K562 (cell line): ENCODE results near the gene TAF12. TPM values are rescaled to one million over a fixed set of nuclear protein-coding genes. Genes with fewer than 3 reads are reported as not detected.

Experiments
- ATAC-seq: fragments of 200-7000 bp; cut with Tn5 transposase; 3 replicates; pipeline ENCODE4 v1.9.1; 2020; ENCODE audit warnings: moderate library complexity
- BruUV-seq: library from RNA; stranded (reverse); fragments of 400-500 nt; replicated peaks from 2 replicates; lab custom pipeline; 2021; lab: Mats Ljungman, UMichigan
- CTCF ChIA-PET: fragments of 300-600 bp; formaldehyde crosslinking; extraction: SDS; loops from one replicate; lab custom pipeline; 2021; ENCODE audit warnings: low intra/inter-chr PET ratio; lab: Yijun Ruan, JAX
- POLR2A ChIA-PET: fragments of 300-600, 350-650 bp; sonication (Branson Sonifier 250); formaldehyde crosslinking; extraction: SDS; loops from one replicate; lab custom pipeline; 2021; ENCODE audit warnings: antibody characterized with exemption, inconsistent platforms; lab: Yijun Ruan, JAX
- DNase-seq, 4 experiments: peaks; one replicate each; pipeline versions ENCODE4 v3.0.0 to v3.0.0-alpha.2; 2011 to 2018; ENCODE audit warnings: low spot score in 3 of 4, mixed read lengths in 3 of 4; ENCODE audit errors: extremely low read depth in 1 of 4
- FAIRE-seq: peaks from 2 replicates; lab custom pipeline; 2011; peaks lifted over from hg19 to GRCh38; lab: Jason Lieb, UNC
- H2AFZ ChIP-seq: 2 replicates; pipeline ENCODE4 v1.6.0; 2011; ENCODE audit warnings: low read depth, low read length, control low read depth, inconsistent platforms
- H3K27ac ChIP-seq: fragments of 200-600 bp; 3 replicates; pipeline ENCODE4 v1.8.0; 2011; ENCODE audit warnings: low read depth, mild to moderate bottlenecking, control low read depth, inconsistent platforms, low read length, moderate library complexity, mixed read lengths; ENCODE audit errors: extremely low read depth
- H3K27me3 ChIP-seq, 2 experiments: fragments of 300-600 bp in 1 of 2; 2 replicates in 1 of 2; 3 replicates in 1 of 2; pipeline versions ENCODE4 v1.6.0 to v1.8.0; 2011; ENCODE audit warnings: inconsistent platforms in 2 of 2, low read length in 2 of 2, mild to moderate bottlenecking in 1 of 2, mixed read lengths in 1 of 2, moderate library complexity in 1 of 2; ENCODE audit not compliant: control insufficient read depth in 2 of 2, insufficient read depth in 2 of 2
- H3K36me3 ChIP-seq: fragments of 300-600 bp; 3 replicates; pipeline ENCODE4 v1.8.0; 2011; ENCODE audit warnings: mild to moderate bottlenecking, low read length, inconsistent platforms; ENCODE audit not compliant: control insufficient read depth, insufficient read depth
- H3K4me1 ChIP-seq, 2 experiments: fragments of 200-600 bp in 1 of 2; replicated peaks in 1 of 2; 2 replicates in 1 of 2; 3 replicates in 1 of 2; pipeline versions ENCODE4 v1.5.1 to v1.8.0; 2011; ENCODE audit warnings: inconsistent platforms in 2 of 2, low read length in 2 of 2, mild to moderate bottlenecking in 1 of 2, mixed read lengths in 1 of 2, moderate library complexity in 1 of 2; ENCODE audit not compliant: control insufficient read depth in 2 of 2, insufficient read depth in 2 of 2
- H3K4me2 ChIP-seq: 2 replicates; pipeline ENCODE4 v1.6.1; 2011; ENCODE audit warnings: low read length, control low read depth, inconsistent platforms, mixed read lengths; ENCODE audit not compliant: insufficient read depth
- H3K4me3 ChIP-seq: fragments of 200-600 bp; sonication (generic), shearing (Covaris generic); 2 replicates; pipeline ENCODE4 v1.5.1; 2016; ENCODE audit warnings: control low read depth, inconsistent platforms
- H3K79me2 ChIP-seq: fragments of 200-600 bp; 3 replicates; pipeline ENCODE4 v1.8.0; 2011; ENCODE audit warnings: low read length, inconsistent platforms; ENCODE audit not compliant: control insufficient read depth, insufficient read depth
- H3K9ac ChIP-seq, 2 experiments: 2 replicates each; pipeline versions ENCODE4 v1.6.0 to v1.6.1; 2011; ENCODE audit warnings: low read depth in 2 of 2, low read length in 2 of 2, control low read depth in 1 of 2, inconsistent platforms in 1 of 2, mild to moderate bottlenecking in 1 of 2, mixed read lengths in 1 of 2; ENCODE audit not compliant: insufficient read depth in 1 of 2
- H3K9me1 ChIP-seq: one replicate; pipeline ENCODE4 v1.6.0; 2011; ENCODE audit warnings: inconsistent platforms, mild to moderate bottlenecking, low read length, moderate library complexity; ENCODE audit not compliant: control insufficient read depth, insufficient read depth
- H3K9me3 ChIP-seq: replicated peaks from 2 replicates; pipeline ENCODE4 v1.5.1; 2011; ENCODE audit warnings: low read depth, low read length, inconsistent platforms; ENCODE audit not compliant: control insufficient read depth, insufficient read depth
- H4K20me1 ChIP-seq: replicated peaks from 2 replicates; pipeline ENCODE4 v1.6.1; 2011; ENCODE audit warnings: low read length, inconsistent platforms, mixed read lengths; ENCODE audit not compliant: control insufficient read depth, insufficient read depth
- ARID1B ChIP-seq: fragments of 450-650 bp; IDR thresholded peaks from 2 replicates; pipeline ENCODE4 v1.6.1; 2016; ENCODE audit warnings: antibody characterized with exemption, mild to moderate bottlenecking, inconsistent platforms
- CAMTA2 ChIP-seq: fragments of 250-450 bp; sonication (Bioruptor Pico); conservative IDR thresholded peaks from 2 replicates; pipeline ENCODE4 v1.5.1; 2022
- FOXP1 ChIP-seq: sonication (generic); formaldehyde crosslinking; IDR thresholded peaks from 2 replicates; pipeline ENCODE4 v1.8.0; 2022; ENCODE audit warnings: mild to moderate bottlenecking, missing genetic modification reagents
- KDM4B ChIP-seq, 2 experiments: fragments of 450-650 bp in 1 of 2; sonication (generic) in 1 of 2; IDR thresholded peaks; 2 replicates each; pipeline ENCODE4 v1.6.1; 2016 to 2017; ENCODE audit warnings: borderline replicate concordance in 2 of 2, antibody characterized with exemption in 1 of 2, low read depth in 1 of 2, mild to moderate bottlenecking in 1 of 2
- MCM5 ChIP-seq: fragments of 450-650 bp; IDR thresholded peaks from 2 replicates; pipeline ENCODE4 v1.6.1; 2016; ENCODE audit warnings: low read depth
- NFE2L1 ChIP-seq: fragments of 450-650 bp; IDR thresholded peaks from 2 replicates; pipeline ENCODE4 v1.6.1; 2016; ENCODE audit warnings: missing genetic modification characterization, low read depth, mild to moderate bottlenecking, missing compliant biosample characterization, moderate library complexity, borderline replicate concordance
- NFIX ChIP-seq: fragments of 250-450 bp; sonication (Bioruptor Pico); IDR thresholded peaks from 2 replicates; pipeline ENCODE4 v1.4.0; 2020; ENCODE audit warnings: low read depth, mild to moderate bottlenecking, moderate library complexity
- NRF1 ChIP-seq, 2 experiments: fragments of 450-650 bp; IDR thresholded peaks in 1 of 2; conservative IDR thresholded peaks in 1 of 2; 2 replicates each; pipeline ENCODE4 v1.6.1; 2014; ENCODE audit warnings: mild to moderate bottlenecking in 2 of 2
- POLR2A ChIP-seq: fragments of 450-650 bp; conservative IDR thresholded peaks from 2 replicates; pipeline ENCODE4 v1.6.1; 2016
- SAFB2 ChIP-seq: fragments of 200-400 bp; formaldehyde crosslinking; IDR thresholded peaks from 2 replicates; pipeline ENCODE4 v1.6.1; 2018; ENCODE audit warnings: borderline replicate concordance, low read length, low read depth, moderate library complexity; ENCODE audit not compliant: severe bottlenecking
- SETDB1 ChIP-seq: IDR thresholded peaks from one replicate; pipeline ENCODE4 v1.6.1; 2012; ENCODE audit warnings: low read length, control low read depth, inconsistent platforms
- ZNF197 ChIP-seq: fragments of 200-800 bp; sonication (Bioruptor generic); IDR thresholded peaks from 2 replicates; pipeline ENCODE4 v1.6.1; 2016; ENCODE audit warnings: low read depth, missing genetic modification characterization, missing compliant biosample characterization
- ZSCAN29 ChIP-seq: fragments of 450-650 bp; IDR thresholded peaks from 2 replicates; pipeline ENCODE4 v1.6.1; 2017
- WGBS: fragments of 100-300 bp; shearing (Covaris generic); methylation state at CpG from one replicate; pipeline ENCODE4 v1.1.6; 2016; ENCODE audit warnings: low coverage, mixed read lengths; ENCODE audit not compliant: insufficient coverage; ENCODE audit errors: missing lambda C conversion rate; 5-methylcytosine and 5-hydroxymethylcytosine counted together
- in situ Hi-C: fragments of 300-500 bp; cut with MboI; formaldehyde crosslinking; loops from 4 replicates; pipeline ENCODE4 v1.15.0; 2018; ENCODE audit warnings: inconsistent platforms, mixed read lengths
- intact Hi-C: fragments of 100-400 bp; cut with micrococcal nuclease; formaldehyde crosslinking; loops from 2 replicates; pipeline ENCODE4 v1.14.2; 2022
- polyA plus RNA-seq, 8 experiments: library from polyadenylated mRNA; depleted of rRNA in 4 of 8; stranded (reverse) in 5 of 8; unstranded in 3 of 8; fragments of >200 nt; fragmentation: Nextera tagmentation in 2 of 8; fragmentation: Illumina TruSeq in 1 of 8; extraction: Ambion mirVana in 2 of 8; extraction: Trizol in 1 of 8; gene quantifications; 2 replicates each; pipeline versions ENCODE4 v1.2.1 to v1.2.3, GENCODE V29; 2011 to 2014; ENCODE audit warnings: inconsistent platforms in 1 of 8, missing spikeins in 1 of 8
- total RNA-seq, 7 experiments: library from RNA; depleted of rRNA in 6 of 7; stranded (reverse); fragments of >200 nt in 6 of 7; fragmentation: Illumina TruSeq in 2 of 7; extraction: Trizol in 2 of 7; gene quantifications; 2 replicates each; pipeline versions ENCODE4 v1.2.1 to v1.2.3, GENCODE V29; 2011 to 2021; ENCODE audit warnings: low replicate concordance in 1 of 7
- TF ChIP-seq, protein P1 (sequence below): sonication (generic); formaldehyde crosslinking; IDR thresholded peaks from 2 replicates; pipeline ENCODE4 v1.8.0; 2022; ENCODE audit warnings: missing genetic modification reagents, mild to moderate bottlenecking, borderline replicate concordance
- TF ChIP-seq, protein P2 (sequence below): sonication (generic); formaldehyde crosslinking; IDR thresholded peaks from 2 replicates; pipeline ENCODE4 v1.8.0; 2022; ENCODE audit warnings: missing genetic modification reagents, mild to moderate bottlenecking, moderate library complexity, borderline replicate concordance
- TF ChIP-seq, protein P3 (sequence below): fragments of 200-400 bp; formaldehyde crosslinking; IDR thresholded peaks from 2 replicates; pipeline ENCODE4 v1.6.1; 2017; ENCODE audit warnings: mild to moderate bottlenecking, low read depth, low read length, moderate library complexity

TAF12 gene
- total and polyA plus RNA-seq, 9 of the 15 experiments (the other 6 are each of a cell fraction or from before 2014, with no cell fraction given) = 31.6 to 89.0 (median 50.5) TPM

DNA sequence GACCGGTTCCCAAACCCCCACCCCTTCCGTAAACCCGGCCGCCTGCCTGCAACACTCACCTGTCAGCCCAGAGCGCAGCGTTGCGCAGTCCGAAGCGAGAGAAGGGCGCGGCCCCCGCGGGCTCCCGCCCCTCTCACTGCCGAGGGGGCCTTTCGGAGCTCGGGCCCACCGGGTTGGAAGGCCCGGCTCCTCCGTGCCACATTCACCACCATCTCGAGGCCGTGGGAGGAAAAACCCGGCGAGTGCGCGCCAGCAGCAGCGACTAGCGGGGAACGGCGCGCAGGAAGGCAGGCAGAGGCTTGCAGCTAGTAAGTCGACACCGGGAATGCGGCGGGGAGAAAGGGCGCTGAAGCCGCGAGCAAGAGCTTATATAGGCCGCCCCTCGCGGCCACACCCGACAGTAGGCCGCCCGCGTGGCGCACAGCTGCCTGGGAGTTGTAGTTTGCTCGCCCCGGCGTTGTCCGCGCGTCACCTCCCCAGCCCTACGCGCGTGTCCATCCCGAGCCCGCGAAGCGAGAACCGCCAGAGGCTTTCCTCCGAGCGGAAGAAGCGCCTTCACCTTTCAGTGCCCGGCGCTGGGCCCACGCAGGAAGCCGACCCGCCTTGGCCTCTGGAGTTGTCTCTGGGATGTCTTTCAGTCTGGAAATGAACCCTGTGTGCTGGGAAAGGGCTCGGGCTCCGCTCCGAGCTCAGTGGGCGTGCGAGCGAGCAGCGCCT, 61.2 kb downstream of the TAF12 start:
- Histone ChIP-seq H3K36me3 (peaks cover 47% of the 10 kb centered on the region), H4K20me1 (peaks cover 33% of the 10 kb centered on the region), H3K9ac (peak overlapping the region; percentile 83 to 97), H3K4me3 (peak overlapping the region; percentile 81), H3K9me3 (no peaks in the 10 kb centered on the region), H3K27me3 (no peaks in the 10 kb centered on the region), H3K9me1 (peaks cover 11% of the 10 kb centered on the region), H3K27ac (peak overlapping the region; percentile 81), H2AFZ (peak overlapping the region; percentile 75), H3K79me2 (peaks cover 42% of the 10 kb centered on the region), H3K4me2 (peak overlapping the region; percentile 97), H3K4me1 (peaks cover 18 to 24% of the 10 kb centered on the region in 2 experiments; a peak in 4 of 5 replicates)
- ChIA-PET CTCF (interaction anchor here (0.8 kb wide), 1 partner anchor 64 kb away, joined by 3 read pairs; no protein-coding TSS in a partner anchor), POLR2A (interaction anchor here (0.6 to 7.5 kb wide), 109 partner anchors 7 to 1216 kb away, joined by 3 to 201 read pairs (median 5); partner anchors contain the start of genes ATP5IF1, EYA3, GMEB1 and MED18)
- ATAC-seq = peak; percentile 92
- in situ Hi-C loops (no loop called here), intact Hi-C loops (loop anchor here (1.0 to 2.0 kb wide), 3 partner anchors 61 to 67 kb away; partner anchors contain the start of gene RNU11)
- peak; percentile 71 for FAIRE-seq
- peak; percentile 93 to 99 (median 96) for DNase-seq
- no TSS peak for BruUV-seq
- WGBS = under 1% methylated on average over 73 of the region's 75 CpGs
- TF ChIP-seq, protein P1, sequence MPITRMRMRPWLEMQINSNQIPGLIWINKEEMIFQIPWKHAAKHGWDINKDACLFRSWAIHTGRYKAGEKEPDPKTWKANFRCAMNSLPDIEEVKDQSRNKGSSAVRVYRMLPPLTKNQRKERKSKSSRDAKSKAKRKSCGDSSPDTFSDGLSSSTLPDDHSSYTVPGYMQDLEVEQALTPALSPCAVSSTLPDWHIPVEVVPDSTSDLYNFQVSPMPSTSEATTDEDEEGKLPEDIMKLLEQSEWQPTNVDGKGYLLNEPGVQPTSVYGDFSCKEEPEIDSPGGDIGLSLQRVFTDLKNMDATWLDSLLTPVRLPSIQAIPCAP (CRISPR knock-in tag) = peak; percentile 67; the same call in 1 of the 2 replicates
- peak; percentile 80 to 84 for TF ChIP-seq NRF1 (conservative IDR thresholded peaks at IDR 0.05 in 1 of 2, IDR thresholded peaks at IDR 0.05 in 1 of 2)
- TF ChIP-seq POLR2A = peak; percentile 100
- 0 out of 2 replicates have a peak, but pooled peaks have one; percentile 15 for TF ChIP-seq ZSCAN29
- TF ChIP-seq FOXP1 = peak; percentile 13; the same call in 1 of the 2 replicates
- TF ChIP-seq NFIX (CRISPR knock-in tag) = no peak
- TF ChIP-seq CAMTA2 (CRISPR knock-in tag) = no peak; the same call in 1 of the 2 replicates
- TF ChIP-seq SAFB2 = no peak
- TF ChIP-seq ARID1B = peak; percentile 42; the same call in 1 of the 2 replicates
- no peak for TF ChIP-seq NFE2L1
- TF ChIP-seq ZNF197 = peak; percentile 61; the same call in 1 of the 2 replicates
- no peak for TF ChIP-seq MCM5
- TF ChIP-seq, protein P2, sequence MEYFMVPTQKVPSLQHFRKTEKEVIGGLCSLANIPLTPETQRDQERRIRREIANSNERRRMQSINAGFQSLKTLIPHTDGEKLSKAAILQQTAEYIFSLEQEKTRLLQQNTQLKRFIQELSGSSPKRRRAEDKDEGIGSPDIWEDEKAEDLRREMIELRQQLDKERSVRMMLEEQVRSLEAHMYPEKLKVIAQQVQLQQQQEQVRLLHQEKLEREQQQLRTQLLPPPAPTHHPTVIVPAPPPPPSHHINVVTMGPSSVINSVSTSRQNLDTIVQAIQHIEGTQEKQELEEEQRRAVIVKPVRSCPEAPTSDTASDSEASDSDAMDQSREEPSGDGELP (CRISPR knock-in tag) = peak; percentile 93; the same call in 1 of the 2 replicates
- TF ChIP-seq SETDB1 = no peak
- peak in 1 of 2 experiments; percentile 89; a peak in 1 of 4 replicates for TF ChIP-seq KDM4B (IDR thresholded peaks at IDR 0.05; ENCODE audit: borderline replicate concordance in 2 of 2, low read depth in 1 of 2)
- TF ChIP-seq, protein P3, sequence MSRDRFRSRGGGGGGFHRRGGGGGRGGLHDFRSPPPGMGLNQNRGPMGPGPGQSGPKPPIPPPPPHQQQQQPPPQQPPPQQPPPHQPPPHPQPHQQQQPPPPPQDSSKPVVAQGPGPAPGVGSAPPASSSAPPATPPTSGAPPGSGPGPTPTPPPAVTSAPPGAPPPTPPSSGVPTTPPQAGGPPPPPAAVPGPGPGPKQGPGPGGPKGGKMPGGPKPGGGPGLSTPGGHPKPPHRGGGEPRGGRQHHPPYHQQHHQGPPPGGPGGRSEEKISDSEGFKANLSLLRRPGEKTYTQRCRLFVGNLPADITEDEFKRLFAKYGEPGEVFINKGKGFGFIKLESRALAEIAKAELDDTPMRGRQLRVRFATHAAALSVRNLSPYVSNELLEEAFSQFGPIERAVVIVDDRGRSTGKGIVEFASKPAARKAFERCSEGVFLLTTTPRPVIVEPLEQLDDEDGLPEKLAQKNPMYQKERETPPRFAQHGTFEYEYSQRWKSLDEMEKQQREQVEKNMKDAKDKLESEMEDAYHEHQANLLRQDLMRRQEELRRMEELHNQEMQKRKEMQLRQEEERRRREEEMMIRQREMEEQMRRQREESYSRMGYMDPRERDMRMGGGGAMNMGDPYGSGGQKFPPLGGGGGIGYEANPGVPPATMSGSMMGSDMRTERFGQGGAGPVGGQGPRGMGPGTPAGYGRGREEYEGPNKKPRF = no peak
